ENCODE results near the gene FAM200A. TPM values are rescaled to one million over a fixed set of nuclear protein-coding genes. Genes with fewer than 3 reads are reported as not detected.

FAM200A gene
- polyA plus RNA-seq, 2 of the 4 experiments (the other 2 are of a cell fraction) = 5.3 to 9.8 TPM

DNA sequence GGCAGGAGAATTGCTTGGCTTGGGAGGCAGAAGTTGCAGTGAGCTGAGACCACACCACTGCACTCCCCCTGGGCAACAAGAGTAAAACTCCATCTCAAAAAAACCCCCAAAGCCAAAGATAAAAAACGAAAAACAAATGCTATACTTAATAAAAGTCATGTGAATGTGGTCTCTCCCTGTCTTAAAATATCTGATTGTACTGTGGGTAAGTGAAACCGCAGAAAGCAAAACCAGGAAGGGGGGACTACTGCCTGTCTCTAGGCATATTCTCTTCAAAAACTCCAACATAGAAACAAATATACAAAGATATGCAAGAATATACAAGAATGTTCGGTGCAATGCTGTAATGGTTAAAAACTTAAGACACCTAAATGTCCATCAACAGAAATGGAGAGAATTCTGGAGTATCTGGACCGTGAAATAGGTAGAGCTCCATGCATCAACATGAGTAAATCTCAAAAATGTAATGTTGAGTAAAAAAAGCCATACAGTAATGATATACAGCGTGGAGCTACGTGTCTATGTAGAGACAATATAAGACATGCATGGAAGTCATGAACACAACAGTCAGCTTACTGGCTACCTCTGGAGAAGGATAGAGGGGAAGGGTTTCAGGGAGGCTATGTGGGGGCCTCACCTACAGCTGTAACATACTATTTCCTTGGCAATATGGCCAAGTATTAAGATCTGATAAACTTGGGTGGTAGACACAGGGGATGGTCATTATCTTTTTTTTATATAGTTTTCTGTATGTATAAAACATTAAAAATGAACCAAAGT is 54.0 kb downstream of the FAM200A start:
- Histone ChIP-seq H3K4me3 (peak overlapping the region; percentile 71), H3K27ac (no peak overlapping the region), H3K4me1 (peaks cover 12% of the 10 kb centered on the region; the same call in 2 of the 3 replicates), H3K4me2 (peak overlapping the region; percentile 87), H3K9me3 (peaks cover 39% of the 10 kb centered on the region)
- TF ChIP-seq GATA3 (IDR thresholded peaks at IDR 0.05; ENCODE audit: borderline replicate concordance) = no peak
- TF ChIP-seq TP53 (CRISPR knock-in tag; IDR thresholded peaks at IDR 0.05) = no peak
- no peak for TF ChIP-seq HEYL (CRISPR knock-in tag; IDR thresholded peaks at IDR 0.05)
- no peak for TF ChIP-seq EHF (CRISPR knock-in tag; IDR thresholded peaks at IDR 0.05)
- TF ChIP-seq MAFK (IDR thresholded peaks at IDR 0.05; ENCODE audit: partially characterized antibody) = no peak
- TF ChIP-seq, protein P1, sequence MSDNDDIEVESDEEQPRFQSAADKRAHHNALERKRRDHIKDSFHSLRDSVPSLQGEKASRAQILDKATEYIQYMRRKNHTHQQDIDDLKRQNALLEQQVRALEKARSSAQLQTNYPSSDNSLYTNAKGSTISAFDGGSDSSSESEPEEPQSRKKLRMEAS (IDR thresholded peaks at IDR 0.05) = no peak
- TF ChIP-seq CHD4 (IDR thresholded peaks at IDR 0.05; ENCODE audit: borderline replicate concordance) = no peak
- TF ChIP-seq RFX5 (IDR thresholded peaks at IDR 0.05) = no peak
- TF ChIP-seq RARB (CRISPR knock-in tag; IDR thresholded peaks at IDR 0.05) = no peak
- no peak for TF ChIP-seq KDM1A (IDR thresholded peaks at IDR 0.05; ENCODE audit: low read depth)
- TF ChIP-seq, protein P2, sequence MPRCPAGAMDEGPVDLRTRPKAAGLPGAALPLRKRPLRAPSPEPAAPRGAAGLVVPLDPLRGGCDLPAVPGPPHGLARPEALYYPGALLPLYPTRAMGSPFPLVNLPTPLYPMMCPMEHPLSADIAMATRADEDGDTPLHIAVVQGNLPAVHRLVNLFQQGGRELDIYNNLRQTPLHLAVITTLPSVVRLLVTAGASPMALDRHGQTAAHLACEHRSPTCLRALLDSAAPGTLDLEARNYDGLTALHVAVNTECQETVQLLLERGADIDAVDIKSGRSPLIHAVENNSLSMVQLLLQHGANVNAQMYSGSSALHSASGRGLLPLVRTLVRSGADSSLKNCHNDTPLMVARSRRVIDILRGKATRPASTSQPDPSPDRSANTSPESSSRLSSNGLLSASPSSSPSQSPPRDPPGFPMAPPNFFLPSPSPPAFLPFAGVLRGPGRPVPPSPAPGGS (IDR thresholded peaks at IDR 0.05) = no peak
- no peak for TF ChIP-seq PHF8 (IDR thresholded peaks at IDR 0.05; ENCODE audit: borderline replicate concordance, low read depth)
- TF ChIP-seq RCOR1 (IDR thresholded peaks at IDR 0.05; ENCODE audit: low read depth, low read length) = no peak
- FAIRE-seq = no peak
- DNase-seq (ENCODE audit: low read depth in 1 of 2, low spot score in 1 of 2) = no peak
- ChIA-PET CTCF (no interaction called here), POLR2A (interaction anchor here (0.6 to 1.6 kb wide), 3 partner anchors 9 to 60 kb away, joined by 3 to 4 read pairs (median 4); partner anchors contain the start of genes FAM200A and ZNF655)
- ATAC-seq = no peak
- WGBS (ENCODE audit: missing lambda C conversion rate) = 85% methylated on average over 6 of the region's 6 CpGs

Other genes starting within 250 kb of the FAM200A start
- gene ARPC1A, start 226.2 kb downstream of the FAM200A start, polyA plus RNA-seq (2011; rRNA removed) = 120 TPM in 2 replicates
- 116 to 127 TPM (median 121 TPM) in 3 replicates for gene ARPC1A, start 226.2 kb downstream of the FAM200A start, polyA plus RNA-seq (2017; fragmentation: RNase III; extraction: RNeasy Plus Mini Kit Qiagen cat#74134 plus additional on column Dnase treatment)
- gene ARPC1B, start 177.4 kb downstream of the FAM200A start, polyA plus RNA-seq (2011; rRNA removed) = 141 and 197 TPM in 2 replicates
- 272 to 302 TPM (median 294 TPM) in 3 replicates for gene ARPC1B, start 177.4 kb downstream of the FAM200A start, polyA plus RNA-seq (2017; fragmentation: RNase III; extraction: RNeasy Plus Mini Kit Qiagen cat#74134 plus additional on column Dnase treatment)
- 42.4 and 81.8 TPM in 2 replicates for gene PDAP1, start 143.5 kb downstream of the FAM200A start, polyA plus RNA-seq (2011; rRNA removed)
- gene PDAP1, start 143.5 kb downstream of the FAM200A start, polyA plus RNA-seq (2017; fragmentation: RNase III; extraction: RNeasy Plus Mini Kit Qiagen cat#74134 plus additional on column Dnase treatment) = 334 to 347 TPM (median 343 TPM) in 3 replicates
- 81.7 and 96.5 TPM in 2 replicates for gene BUD31, start 143.1 kb downstream of the FAM200A start, polyA plus RNA-seq (2011; rRNA removed)
- gene BUD31, start 143.1 kb downstream of the FAM200A start, polyA plus RNA-seq (2017; fragmentation: RNase III; extraction: RNeasy Plus Mini Kit Qiagen cat#74134 plus additional on column Dnase treatment) = 97.0 to 105 TPM (median 105 TPM) in 3 replicates
- gene PTCD1, start 113.3 kb downstream of the FAM200A start, polyA plus RNA-seq (2011; rRNA removed) = 3.9 and 5.1 TPM in 2 replicates
- 5.4 to 6.3 TPM (median 5.5 TPM) in 3 replicates for gene PTCD1, start 113.3 kb downstream of the FAM200A start, polyA plus RNA-seq (2017; fragmentation: RNase III; extraction: RNeasy Plus Mini Kit Qiagen cat#74134 plus additional on column Dnase treatment)
- 28.7 and 31.3 TPM in 2 replicates for gene CPSF4, start 113.2 kb downstream of the FAM200A start, polyA plus RNA-seq (2011; rRNA removed)
- gene CPSF4, start 113.2 kb downstream of the FAM200A start, polyA plus RNA-seq (2017; fragmentation: RNase III; extraction: RNeasy Plus Mini Kit Qiagen cat#74134 plus additional on column Dnase treatment) = 34.1 to 39.1 TPM (median 35.6 TPM) in 3 replicates
- gene ATP5MF, start 85.9 kb downstream of the FAM200A start, polyA plus RNA-seq (2011; rRNA removed) = 632 and 723 TPM in 2 replicates
- 1,491 to 1,707 TPM (median 1,548 TPM) in 3 replicates for gene ATP5MF, start 85.9 kb downstream of the FAM200A start, polyA plus RNA-seq (2017; fragmentation: RNase III; extraction: RNeasy Plus Mini Kit Qiagen cat#74134 plus additional on column Dnase treatment)
- gene ZNF789, start 79.2 kb downstream of the FAM200A start, polyA plus RNA-seq (2011; rRNA removed) = 11.6 and 12.6 TPM in 2 replicates
- 7.5 to 8.8 TPM (median 7.7 TPM) in 3 replicates for gene ZNF789, start 79.2 kb downstream of the FAM200A start, polyA plus RNA-seq (2017; fragmentation: RNase III; extraction: RNeasy Plus Mini Kit Qiagen cat#74134 plus additional on column Dnase treatment)
- gene ZNF394, start 51.8 kb downstream of the FAM200A start, polyA plus RNA-seq (2011; rRNA removed) = 12.8 and 13.9 TPM in 2 replicates
- gene ZNF394, start 51.8 kb downstream of the FAM200A start, polyA plus RNA-seq (2017; fragmentation: RNase III; extraction: RNeasy Plus Mini Kit Qiagen cat#74134 plus additional on column Dnase treatment) = 12.2 to 14.9 TPM (median 13.6 TPM) in 3 replicates
- 14.1 and 15.7 TPM in 2 replicates for gene ZKSCAN5, start 47.5 kb downstream of the FAM200A start, polyA plus RNA-seq (2011; rRNA removed)
- gene ZKSCAN5, start 47.5 kb downstream of the FAM200A start, polyA plus RNA-seq (2017; fragmentation: RNase III; extraction: RNeasy Plus Mini Kit Qiagen cat#74134 plus additional on column Dnase treatment) = 7.2 to 8.3 TPM (median 8.2 TPM) in 3 replicates
- 78.4 and 85.1 TPM in 2 replicates for gene ZNF655, start 6.5 kb upstream of the FAM200A start, polyA plus RNA-seq (2011; rRNA removed)
- 56.1 to 67.8 TPM (median 56.5 TPM) in 3 replicates for gene ZNF655, start 6.5 kb upstream of the FAM200A start, polyA plus RNA-seq (2017; fragmentation: RNase III; extraction: RNeasy Plus Mini Kit Qiagen cat#74134 plus additional on column Dnase treatment)
- 5.4 and 7.7 TPM in 2 replicates for gene TMEM225B, start 46.2 kb upstream of the FAM200A start, polyA plus RNA-seq (2011; rRNA removed)
- 0.59 to 0.70 TPM (median 0.59 TPM) in 3 replicates for gene TMEM225B, start 46.2 kb upstream of the FAM200A start, polyA plus RNA-seq (2017; fragmentation: RNase III; extraction: RNeasy Plus Mini Kit Qiagen cat#74134 plus additional on column Dnase treatment)
- 9.3 and 10.1 TPM in 2 replicates for gene ZSCAN25, start 64.8 kb upstream of the FAM200A start, polyA plus RNA-seq (2011; rRNA removed)
- gene ZSCAN25, start 64.8 kb upstream of the FAM200A start, polyA plus RNA-seq (2017; fragmentation: RNase III; extraction: RNeasy Plus Mini Kit Qiagen cat#74134 plus additional on column Dnase treatment) = 6.3 to 7.5 TPM (median 6.4 TPM) in 3 replicates
- gene CYP3A5, start 127.9 kb upstream of the FAM200A start, polyA plus RNA-seq (2011; rRNA removed) = 9.7 and 12.2 TPM in 2 replicates
- gene CYP3A5, start 127.9 kb upstream of the FAM200A start, polyA plus RNA-seq (2017; fragmentation: RNase III; extraction: RNeasy Plus Mini Kit Qiagen cat#74134 plus additional on column Dnase treatment) = 2.2 to 2.3 TPM (median 2.3 TPM) in 3 replicates
- gene CYP3A7, start 183.1 kb upstream of the FAM200A start, polyA plus RNA-seq (2011; rRNA removed) = 0.16 and 0.34 TPM in 2 replicates
- gene CYP3A7, start 183.1 kb upstream of the FAM200A start, polyA plus RNA-seq (2017; fragmentation: RNase III; extraction: RNeasy Plus Mini Kit Qiagen cat#74134 plus additional on column Dnase treatment) = 0.14 TPM in 1 of 3 replicates, not detected in the others
- gene CYP3A4, start 232.1 kb upstream of the FAM200A start, polyA plus RNA-seq (2011; rRNA removed) = not detected in 2 replicates
- gene CYP3A4, start 232.1 kb upstream of the FAM200A start, polyA plus RNA-seq (2017; fragmentation: RNase III; extraction: RNeasy Plus Mini Kit Qiagen cat#74134 plus additional on column Dnase treatment) = 0.03 TPM in 1 of 3 replicates, not detected in the others

Measured in A549 (cell line).